SJSA1 (cell line): ENCODE results near the gene NAPB. TPM values are rescaled to one million over a fixed set of nuclear protein-coding genes. Genes with fewer than 3 reads are reported as not detected.

Source experiments
- DNase-seq, 2 experiments: peaks; one replicate each; pipeline ENCODE4 v3.0.0-alpha.2; 2015 to 2020; ENCODE audit warnings: low spot score in 2 of 2, low read depth in 1 of 2
- H3K27ac ChIP-seq: fragments of 250-450 bp; sonication (Bioruptor Pico); 2 replicates; pipeline ENCODE4 v1.5.1; 2020; ENCODE audit warnings: mild to moderate bottlenecking, moderate library complexity
- H3K27me3 ChIP-seq: fragments of 250-450 bp; sonication (Bioruptor Pico); replicated peaks from 2 replicates; pipeline ENCODE4 v1.5.1; 2020; ENCODE audit warnings: mild to moderate bottlenecking, moderate library complexity
- H3K36me3 ChIP-seq: fragments of 250-450 bp; sonication (Bioruptor Pico); 2 replicates; pipeline ENCODE4 v1.5.1; 2020; ENCODE audit warnings: mild to moderate bottlenecking
- H3K4me1 ChIP-seq: fragments of 250-450 bp; sonication (Bioruptor Pico); replicated peaks from 2 replicates; pipeline ENCODE4 v1.6.1; 2021; ENCODE audit warnings: mild to moderate bottlenecking
- H3K4me3 ChIP-seq: fragments of 250-450 bp; sonication (Bioruptor Pico); 2 replicates; pipeline ENCODE4 v1.5.1; 2020; ENCODE audit warnings: mild to moderate bottlenecking
- H3K9me3 ChIP-seq: fragments of 250-450 bp; sonication (Bioruptor Pico); replicated peaks from 2 replicates; pipeline ENCODE4 v1.5.1; 2020; ENCODE audit warnings: mild to moderate bottlenecking
- total RNA-seq: library from RNA; depleted of rRNA; stranded (reverse); fragments of >200 nt; shearing (Covaris generic); gene quantifications from 2 replicates; pipeline ENCODE4 v1.2.3, GENCODE V29; 2014

NAPB gene
- total RNA-seq, 1 experiment from 2014 or later, result 9.2 TPM

GRCh38 chr20:23406880-23407279 is 14.4 kb downstream of the NAPB start:
- Histone ChIP-seq H3K27me3 (no peaks in the 10 kb centered on the region), H3K36me3 (peaks cover 10% of the 10 kb centered on the region; the same call in 1 of the 2 replicates), H3K9me3 (no peaks in the 10 kb centered on the region), H3K4me1 (no peaks in the 10 kb centered on the region), H3K4me3 (no peak overlapping the region), H3K27ac (no peak overlapping the region)
- DNase-seq, result no peak

- no peaks in the 10 kb centered on the region for H3K4me1 ChIP-seq
- H3K4me3 ChIP-seq, result no peak overlapping the region
- H3K27me3 ChIP-seq, result no peaks in the 10 kb centered on the region
- no peaks in the 10 kb centered on the region for H3K9me3 ChIP-seq
- H3K27ac ChIP-seq, result no peak overlapping the region
- DNase-seq, result no peak
- H3K36me3 ChIP-seq, result peaks cover 18% of the 10 kb centered on the region; the same call in 1 of the 2 replicates
Observed at GRCh38 chr20:23404196-23404595, 17.1 kb downstream of the NAPB start.

GRCh38 chr20:23403751-23404150 is 17.5 kb downstream of the NAPB start:
- H3K4me1 ChIP-seq, result no peaks in the 10 kb centered on the region
- DNase-seq, result no peak
- no peak overlapping the region for H3K27ac ChIP-seq
- peaks cover 18% of the 10 kb centered on the region; the same call in 1 of the 2 replicates for H3K36me3 ChIP-seq
- no peaks in the 10 kb centered on the region for H3K9me3 ChIP-seq
- no peak overlapping the region for H3K4me3 ChIP-seq
- no peaks in the 10 kb centered on the region for H3K27me3 ChIP-seq

- H3K9me3 ChIP-seq, result no peaks in the 10 kb centered on the region
- H3K4me3 ChIP-seq, result no peak overlapping the region
- no peak overlapping the region for H3K27ac ChIP-seq
- no peak for DNase-seq
- no peaks in the 10 kb centered on the region for H3K27me3 ChIP-seq
- peaks cover 22% of the 10 kb centered on the region for H3K36me3 ChIP-seq
- H3K4me1 ChIP-seq, result no peaks in the 10 kb centered on the region
Observed at GRCh38 chr20:23401051-23401450, 20.2 kb downstream of the NAPB start.

GRCh38 chr20:23399568-23400241 is 21.6 kb downstream of the NAPB start:
- no peaks in the 10 kb centered on the region for H3K9me3 ChIP-seq
- H3K4me3 ChIP-seq, result no peak overlapping the region
- no peaks in the 10 kb centered on the region for H3K4me1 ChIP-seq
- DNase-seq, result no peak
- H3K27ac ChIP-seq, result no peak overlapping the region
- H3K27me3 ChIP-seq, result no peaks in the 10 kb centered on the region
- H3K36me3 ChIP-seq, result peaks cover 30% of the 10 kb centered on the region

- no peak overlapping the region for H3K27ac ChIP-seq
- no peaks in the 10 kb centered on the region for H3K27me3 ChIP-seq
- no peaks in the 10 kb centered on the region for H3K9me3 ChIP-seq
- H3K36me3 ChIP-seq, result peaks cover 44% of the 10 kb centered on the region
- DNase-seq, result no peak
- no peaks in the 10 kb centered on the region for H3K4me1 ChIP-seq
- no peak overlapping the region for H3K4me3 ChIP-seq
Observed at GRCh38 chr20:23397961-23398360, 23.3 kb downstream of the NAPB start.

- no peak overlapping the region for H3K4me3 ChIP-seq
- H3K4me1 ChIP-seq, result no peaks in the 10 kb centered on the region
- peaks cover 42% of the 10 kb centered on the region for H3K36me3 ChIP-seq
- H3K27me3 ChIP-seq, result no peaks in the 10 kb centered on the region
- H3K27ac ChIP-seq, result no peak overlapping the region
- DNase-seq, result no peak
- H3K9me3 ChIP-seq, result no peaks in the 10 kb centered on the region
Observed at GRCh38 chr20:23396950-23397627, 24.2 kb downstream of the NAPB start.

- Histone ChIP-seq H3K9me3 (no peaks in the 10 kb centered on the region), H3K4me3 (no peak overlapping the region), H3K27me3 (no peaks in the 10 kb centered on the region), H3K27ac (no peak overlapping the region), H3K36me3 (peaks cover 55% of the 10 kb centered on the region), H3K4me1 (no peaks in the 10 kb centered on the region)
- DNase-seq, result no peak
Observed at GRCh38 chr20:23393996-23394775, 27.1 kb downstream of the NAPB start.

- no peaks in the 10 kb centered on the region for H3K9me3 ChIP-seq
- no peak overlapping the region for H3K27ac ChIP-seq
- H3K4me3 ChIP-seq, result no peak overlapping the region
- no peaks in the 10 kb centered on the region for H3K4me1 ChIP-seq
- peaks cover 66% of the 10 kb centered on the region for H3K36me3 ChIP-seq
- no peaks in the 10 kb centered on the region for H3K27me3 ChIP-seq
- no peak for DNase-seq
Observed at GRCh38 chr20:23391707-23392310, 29.5 kb downstream of the NAPB start.

GRCh38 chr20:23390091-23390774 is 31.1 kb downstream of the NAPB start:
- Histone ChIP-seq H3K27ac (no peak overlapping the region), H3K27me3 (no peaks in the 10 kb centered on the region), H3K4me3 (no peak overlapping the region), H3K36me3 (peaks cover 67% of the 10 kb centered on the region), H3K9me3 (no peaks in the 10 kb centered on the region), H3K4me1 (no peaks in the 10 kb centered on the region)
- DNase-seq, result no peak

- no peak for DNase-seq
- H3K4me3 ChIP-seq, result no peak overlapping the region
- no peaks in the 10 kb centered on the region for H3K9me3 ChIP-seq
- H3K4me1 ChIP-seq, result no peaks in the 10 kb centered on the region
- H3K36me3 ChIP-seq, result peaks cover 59% of the 10 kb centered on the region
- H3K27me3 ChIP-seq, result no peaks in the 10 kb centered on the region
- no peak overlapping the region for H3K27ac ChIP-seq
Observed at GRCh38 chr20:23387118-23387443, 34.2 kb downstream of the NAPB start.

- Histone ChIP-seq H3K9me3 (no peaks in the 10 kb centered on the region), H3K27me3 (no peaks in the 10 kb centered on the region), H3K4me3 (no peak overlapping the region), H3K36me3 (peaks cover 59% of the 10 kb centered on the region), H3K27ac (no peak overlapping the region), H3K4me1 (no peaks in the 10 kb centered on the region)
- DNase-seq, result no peak
Observed at GRCh38 chr20:23386304-23387117, 34.8 kb downstream of the NAPB start.

GRCh38 chr20:23381876-23382275 is 39.4 kb downstream of the NAPB start:
- DNase-seq, result no peak
- Histone ChIP-seq H3K27ac (no peak overlapping the region), H3K4me3 (no peak overlapping the region), H3K36me3 (peaks cover 48% of the 10 kb centered on the region), H3K27me3 (no peaks in the 10 kb centered on the region), H3K9me3 (no peaks in the 10 kb centered on the region), H3K4me1 (no peaks in the 10 kb centered on the region)
